Stimulated activated CD8-positive, alpha-beta memory T cell treated with anti-CD3 and anti-CD28 coated beads, Interleukin-15, amount 100 ng/mL, for 24 hours (primary cell): ENCODE results near the gene KLRF1.

Source experiments
- DNase-seq: peaks from one replicate; pipeline ENCODE4 v3.0.0-alpha.2; 2020; ENCODE audit warnings: low read depth

Gene KLRF1, protein sequence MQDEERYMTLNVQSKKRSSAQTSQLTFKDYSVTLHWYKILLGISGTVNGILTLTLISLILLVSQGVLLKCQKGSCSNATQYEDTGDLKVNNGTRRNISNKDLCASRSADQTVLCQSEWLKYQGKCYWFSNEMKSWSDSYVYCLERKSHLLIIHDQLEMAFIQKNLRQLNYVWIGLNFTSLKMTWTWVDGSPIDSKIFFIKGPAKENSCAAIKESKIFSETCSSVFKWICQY

DNA sequence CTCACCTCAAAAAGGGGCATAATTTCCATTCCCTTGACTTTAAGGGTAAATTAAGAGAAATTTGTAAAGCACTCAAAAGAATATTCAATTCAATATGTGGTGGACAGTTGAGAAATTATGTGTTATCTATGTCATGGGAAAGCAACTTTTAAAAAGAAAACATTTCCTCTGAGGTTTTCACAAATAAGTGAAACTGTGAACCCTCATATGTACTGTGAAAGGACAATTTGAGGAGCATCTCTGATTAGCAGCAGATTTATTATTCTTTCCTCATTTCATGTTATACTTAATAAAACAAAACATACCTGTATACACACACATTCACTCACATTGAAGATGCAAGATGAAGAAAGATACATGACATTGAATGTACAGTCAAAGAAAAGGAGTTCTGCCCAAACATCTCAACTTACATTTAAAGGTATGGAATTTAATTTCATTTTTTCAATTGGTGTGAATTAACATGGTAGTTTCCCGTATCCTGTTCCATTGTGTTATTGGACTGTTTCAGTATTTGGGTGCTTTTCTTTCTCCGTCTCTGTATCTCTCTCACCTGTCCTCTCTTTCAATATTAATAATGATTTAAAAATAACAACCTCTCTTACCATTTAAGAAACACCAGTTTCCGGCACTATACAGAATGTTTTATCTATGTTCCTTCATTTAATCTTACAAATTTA is at the start of gene KLRF1:
Gene KLRF1, plus strand, starts transcription at position 273 of the 680 bp plus-strand sequence. Its CDS starts 64 bp downstream, at position 337.
- no peak for DNase-seq

DNA sequence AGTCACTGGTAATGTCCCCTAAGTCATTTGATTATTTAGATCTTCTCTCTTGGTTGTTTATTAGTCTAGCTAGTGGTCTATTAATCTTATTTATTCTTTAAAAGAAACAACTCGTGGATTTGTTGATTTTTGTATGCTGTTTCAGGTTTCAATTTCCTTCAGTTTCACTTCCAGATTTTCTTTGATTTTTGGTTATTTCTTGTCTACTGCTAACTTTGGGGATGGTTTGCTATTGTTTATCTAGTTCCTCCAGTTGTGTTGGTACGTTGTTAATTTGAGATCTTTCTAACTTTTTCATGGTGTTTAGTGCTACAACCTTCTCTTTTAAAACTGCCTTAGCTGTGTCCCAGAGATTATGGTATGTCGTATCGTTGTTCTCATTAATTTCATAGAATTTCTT is 48.1 kb upstream of the KLRF1 start:
- no peak for DNase-seq

GRCh38 chr12:9781360-9781759 is 45.9 kb upstream of the KLRF1 start:
- no peak for DNase-seq

- DNase-seq = no peak
These were observed 44.5 kb upstream of the KLRF1 start for GRCh38 chr12:9782547-9783382.

GRCh38 chr12:9784326-9784725 is 43.0 kb upstream of the KLRF1 start:
- DNase-seq = no peak

DNA sequence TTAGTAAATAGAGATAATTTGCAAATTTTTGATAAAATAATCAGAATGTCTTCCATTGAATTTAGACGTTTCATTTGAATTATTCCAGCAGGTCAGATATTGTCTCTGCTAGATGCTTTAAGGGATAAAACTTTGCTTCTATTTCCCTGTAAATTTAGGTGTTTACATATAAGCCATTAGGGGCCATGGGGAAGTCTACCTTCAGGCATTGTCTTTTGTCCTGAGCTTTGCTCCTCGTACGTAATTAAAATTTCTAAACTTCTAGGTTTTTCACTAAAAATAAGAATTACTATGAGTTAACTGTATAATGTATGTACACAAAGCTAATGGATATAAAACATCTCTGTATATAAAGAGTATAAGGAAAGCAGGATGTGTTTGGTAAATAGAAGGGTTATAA is 42.5 kb upstream of the KLRF1 start:
- no peak for DNase-seq

GRCh38 chr12:9786726-9787717 is 40.3 kb upstream of the KLRF1 start:
- DNase-seq = no peak

- DNase-seq = no peak
These were observed 34.9 kb upstream of the KLRF1 start for GRCh38 chr12:9792185-9792900.

DNA sequence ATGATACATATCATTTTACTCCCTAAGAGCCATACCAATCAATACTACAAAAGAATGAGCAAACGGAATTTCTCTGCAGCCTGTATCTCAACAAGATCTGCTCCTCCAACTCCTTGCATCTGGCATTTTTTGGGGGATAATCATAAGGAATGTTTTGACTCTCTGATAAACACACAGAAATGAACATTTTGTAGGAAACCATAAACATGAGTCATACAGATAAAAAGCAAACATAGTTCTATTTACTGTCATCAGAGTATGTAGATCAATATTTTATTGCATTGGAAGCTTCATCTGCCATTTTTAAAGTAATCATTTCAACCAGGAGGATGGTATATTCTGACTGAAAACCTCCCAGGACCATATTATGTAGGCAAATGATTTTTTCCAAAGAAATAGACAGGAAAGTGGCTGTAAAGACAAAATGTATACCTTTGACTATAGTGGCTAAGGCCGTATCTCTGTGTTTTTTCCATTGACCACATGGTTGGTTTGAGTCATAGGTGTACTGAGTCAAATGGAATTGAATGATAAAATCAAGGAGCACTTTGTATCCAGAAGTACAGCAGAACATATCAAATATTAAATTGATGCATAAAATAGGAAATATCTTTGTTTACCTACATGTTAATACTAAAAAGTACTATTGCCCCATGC is 34.2 kb upstream of the KLRF1 start:
- DNase-seq = no peak

DNA sequence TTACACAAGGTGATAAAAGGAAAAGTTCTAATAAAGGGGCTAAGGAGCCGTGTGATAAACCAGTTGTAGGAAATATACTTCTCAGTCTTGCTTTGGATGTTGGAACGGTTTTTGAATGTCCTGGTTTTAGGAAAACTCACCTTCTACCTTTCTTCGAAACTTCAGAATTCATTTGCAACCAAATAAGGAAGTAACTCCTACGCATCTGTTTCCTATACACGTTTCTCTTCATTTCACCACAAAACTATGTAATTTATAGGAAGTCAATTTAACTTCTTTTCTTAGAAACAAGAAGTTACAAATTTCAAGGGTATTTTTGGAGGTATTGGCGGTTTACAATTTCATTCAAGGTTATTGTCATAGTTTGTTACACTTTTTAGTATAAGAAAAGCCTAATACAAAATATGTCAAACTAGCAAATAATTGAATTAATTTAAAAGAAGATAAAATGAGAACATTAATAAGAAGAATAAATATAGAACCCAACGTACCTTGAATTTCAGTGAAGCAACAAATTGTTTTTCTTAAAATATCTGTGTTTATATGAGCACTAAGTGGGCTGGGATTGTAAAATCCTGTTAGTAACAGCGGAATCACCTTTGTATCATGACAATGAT is 33.4 kb upstream of the KLRF1 start:
- DNase-seq = no peak

GRCh38 chr12:9794484-9795093 is 32.7 kb upstream of the KLRF1 start:
- no peak for DNase-seq

GRCh38 chr12:9795945-9796344 is 31.3 kb upstream of the KLRF1 start:
- no peak for DNase-seq

DNA sequence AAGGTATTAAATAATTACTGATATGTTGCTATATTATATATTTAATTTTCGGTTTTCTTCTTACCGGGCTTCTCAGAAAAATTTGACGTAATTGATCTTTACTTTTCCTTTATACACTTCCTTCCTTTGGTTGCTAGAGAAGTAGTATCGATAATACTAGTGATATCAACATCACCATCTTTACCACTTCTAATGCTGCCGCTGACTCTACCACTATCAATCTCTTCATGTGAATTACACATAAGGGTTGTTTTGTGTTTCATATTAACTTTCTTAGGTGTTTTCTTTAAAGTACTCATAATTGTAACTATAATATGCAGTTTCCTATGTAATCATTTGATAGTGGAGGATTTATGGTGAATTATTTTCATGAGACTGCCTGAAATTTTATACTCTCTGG is 30.9 kb upstream of the KLRF1 start:
- DNase-seq = no peak

GRCh38 chr12:9796971-9797370 is 30.3 kb upstream of the KLRF1 start:
- DNase-seq = no peak

DNA sequence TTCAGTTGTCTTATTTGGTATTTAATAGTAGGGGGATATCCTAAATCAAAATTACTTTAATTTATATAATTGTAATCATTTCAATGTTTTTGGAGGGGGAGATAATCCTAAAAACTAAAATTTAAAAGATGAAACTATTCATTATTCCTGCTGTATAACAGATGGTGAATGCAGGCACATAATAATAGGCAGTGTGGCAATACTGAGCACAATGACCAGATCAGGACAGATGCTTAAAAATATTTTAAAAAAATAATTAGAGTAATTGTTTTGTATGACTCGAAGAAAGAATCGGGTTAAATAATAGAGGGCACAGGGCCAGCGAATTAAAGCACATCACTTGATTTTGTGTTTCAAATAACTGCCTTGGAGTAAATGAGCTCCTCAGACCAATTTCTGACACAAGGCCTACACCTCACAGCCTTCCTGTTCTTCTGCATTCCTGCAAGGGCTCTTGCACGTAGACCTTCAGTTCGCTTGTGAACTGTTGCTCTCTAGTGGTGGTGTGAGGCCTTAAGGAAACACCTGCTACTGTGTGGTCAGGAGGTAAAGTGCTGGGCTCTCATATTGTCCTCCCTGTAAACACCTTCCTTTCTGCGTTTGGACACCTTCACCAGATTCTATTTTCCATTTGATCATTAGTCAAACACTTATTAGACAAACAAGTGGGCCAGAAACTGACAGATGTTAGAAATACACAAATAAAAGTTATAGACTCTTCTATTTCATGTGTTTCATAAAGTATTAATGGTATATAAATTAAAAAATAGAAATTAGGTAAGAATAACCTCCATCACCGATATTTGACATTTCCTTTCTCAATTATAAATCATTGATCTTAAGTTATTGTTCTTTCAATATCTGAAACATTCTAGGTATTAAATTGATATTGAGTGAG is 29.3 kb upstream of the KLRF1 start:
- DNase-seq = no peak

- DNase-seq = no peak
These were observed 27.3 kb upstream of the KLRF1 start for GRCh38 chr12:9799961-9800360.

- no peak for DNase-seq
These were observed 21.4 kb upstream of the KLRF1 start for GRCh38 chr12:9805883-9806282.

DNA sequence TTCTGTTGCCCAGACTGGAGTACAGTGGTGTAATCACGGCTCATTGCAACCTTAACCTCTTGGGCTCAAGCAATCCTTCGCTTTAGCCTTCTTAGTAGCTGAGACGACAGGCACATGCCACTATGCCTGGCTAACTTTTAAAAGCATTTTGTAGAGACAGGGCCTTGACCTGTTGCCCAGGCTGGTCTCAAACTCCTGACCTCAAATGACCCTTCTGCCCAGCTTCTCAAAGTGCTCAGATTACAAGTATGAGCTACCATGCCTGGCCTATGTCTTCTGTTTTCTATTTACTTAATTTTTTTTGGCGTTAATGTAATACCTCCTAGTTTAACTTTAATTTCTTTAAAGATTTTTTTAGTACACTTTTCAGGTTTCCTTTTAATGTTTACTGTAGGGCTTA is 20.6 kb upstream of the KLRF1 start:
- no peak for DNase-seq

DNA sequence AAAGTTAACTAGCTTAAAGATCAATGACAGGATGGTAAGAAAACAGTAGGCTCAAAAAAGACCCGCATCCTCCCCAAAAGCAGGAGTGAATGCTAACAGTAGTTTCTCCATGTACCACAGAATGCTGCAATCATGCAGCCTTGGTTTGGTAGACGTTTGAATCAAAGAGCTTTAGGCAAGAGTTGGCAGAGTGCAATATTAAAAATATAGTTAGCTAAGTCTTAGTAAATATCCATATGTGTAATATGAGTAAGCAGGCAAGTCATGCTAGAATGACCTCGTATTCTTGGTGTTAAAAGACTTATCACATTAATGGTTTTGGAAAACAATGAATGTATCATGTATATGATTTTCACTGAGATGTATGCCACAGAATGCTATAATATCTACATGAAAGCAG is 18.8 kb upstream of the KLRF1 start:
- no peak for DNase-seq
